DND-41 (cell line): ENCODE measurements around the gene ATP2B1.

Experiments
- ATAC-seq: fragments of 200-7000 bp; cut with Tn5 transposase; 3 replicates; pipeline ENCODE4 v1.9.1; 2021; ENCODE audit warnings: low read depth; ENCODE audit not compliant: insufficient read depth
- DNase-seq: peaks from one replicate; pipeline ENCODE4 v3.0.0-alpha.2; 2020
- H2AFZ ChIP-seq: 2 replicates; pipeline ENCODE4 v1.6.0; 2012; ENCODE audit warnings: low read depth, low read length
- H3K27ac ChIP-seq: 2 replicates; pipeline ENCODE4 v1.5.1; 2012; ENCODE audit warnings: low read length, inconsistent platforms
- H3K27me3 ChIP-seq: fragments of 200-600 bp; sonication (generic); 2 replicates; pipeline ENCODE4 v1.6.0; 2012; ENCODE audit warnings: low read length, mild to moderate bottlenecking, inconsistent platforms; ENCODE audit not compliant: insufficient read depth, poor library complexity
- H3K36me3 ChIP-seq: 2 replicates; pipeline ENCODE4 v1.5.1; 2012; ENCODE audit warnings: low read length, inconsistent platforms; ENCODE audit not compliant: insufficient read depth
- H3K4me1 ChIP-seq: 2 replicates; pipeline ENCODE4 v1.5.1; 2012; ENCODE audit warnings: mild to moderate bottlenecking, low read length; ENCODE audit not compliant: insufficient read depth
- H3K4me2 ChIP-seq: 2 replicates; pipeline ENCODE4 v1.6.0; 2012; ENCODE audit warnings: mild to moderate bottlenecking, moderate library complexity, low read length, inconsistent platforms; ENCODE audit not compliant: insufficient read depth
- H3K4me3 ChIP-seq, 2 experiments: fragments of 200-600 bp in 1 of 2; shearing (Covaris generic) in 1 of 2; 2 replicates each; pipeline ENCODE4 v1.5.1; 2012 to 2016; ENCODE audit warnings: inconsistent platforms in 2 of 2, low read length in 2 of 2, mild to moderate bottlenecking in 2 of 2, low read depth in 1 of 2, moderate library complexity in 1 of 2
- H3K79me2 ChIP-seq: 2 replicates; pipeline ENCODE4 v1.6.0; 2012; ENCODE audit warnings: low read length, inconsistent platforms; ENCODE audit not compliant: insufficient read depth
- H3K9ac ChIP-seq: 2 replicates; pipeline ENCODE4 v1.6.0; 2012; ENCODE audit warnings: low read depth, mild to moderate bottlenecking, inconsistent platforms, low read length, moderate library complexity
- H3K9me3 ChIP-seq: 2 replicates; pipeline ENCODE4 v1.5.1; 2012; ENCODE audit warnings: low read length, moderate library complexity, mild to moderate bottlenecking, inconsistent platforms; ENCODE audit not compliant: insufficient read depth, severe bottlenecking
- H4K20me1 ChIP-seq: 2 replicates; pipeline ENCODE4 v1.6.0; 2012; ENCODE audit warnings: low read length; ENCODE audit not compliant: insufficient read depth
- EZH2 ChIP-seq: IDR thresholded peaks from 3 replicates; pipeline ENCODE4 v1.6.1; 2012; ENCODE audit warnings: borderline replicate concordance, low read depth, mild to moderate bottlenecking, moderate library complexity, low read length, inconsistent platforms; ENCODE audit not compliant: severe bottlenecking
- TF ChIP-seq, protein P1 (sequence below): IDR thresholded peaks from 2 replicates; pipeline ENCODE4 v1.5.1; 2012; ENCODE audit warnings: borderline replicate concordance, low read length, moderate library complexity, mild to moderate bottlenecking; ENCODE audit not compliant: poor library complexity, severe bottlenecking; ENCODE audit errors: extremely low read depth

Gene ATP2B1

GRCh38 chr12:89710873-89711750, 2.5 kb upstream of the ATP2B1 start:
- no peak overlapping the region for H3K27ac ChIP-seq
- no peak overlapping the region for H3K9ac ChIP-seq
- H3K4me1 ChIP-seq = peaks cover 22% of the 10 kb centered on the region
- H3K4me2 ChIP-seq = no peak overlapping the region
- H3K79me2 ChIP-seq = peaks cover 23% of the 10 kb centered on the region
- peaks cover 6% of the 10 kb centered on the region for H3K9me3 ChIP-seq
- H4K20me1 ChIP-seq = peaks cover 19% of the 10 kb centered on the region
- no peak overlapping the region for H2AFZ ChIP-seq
- no peak for TF ChIP-seq EZH2
- TF ChIP-seq, protein P1, sequence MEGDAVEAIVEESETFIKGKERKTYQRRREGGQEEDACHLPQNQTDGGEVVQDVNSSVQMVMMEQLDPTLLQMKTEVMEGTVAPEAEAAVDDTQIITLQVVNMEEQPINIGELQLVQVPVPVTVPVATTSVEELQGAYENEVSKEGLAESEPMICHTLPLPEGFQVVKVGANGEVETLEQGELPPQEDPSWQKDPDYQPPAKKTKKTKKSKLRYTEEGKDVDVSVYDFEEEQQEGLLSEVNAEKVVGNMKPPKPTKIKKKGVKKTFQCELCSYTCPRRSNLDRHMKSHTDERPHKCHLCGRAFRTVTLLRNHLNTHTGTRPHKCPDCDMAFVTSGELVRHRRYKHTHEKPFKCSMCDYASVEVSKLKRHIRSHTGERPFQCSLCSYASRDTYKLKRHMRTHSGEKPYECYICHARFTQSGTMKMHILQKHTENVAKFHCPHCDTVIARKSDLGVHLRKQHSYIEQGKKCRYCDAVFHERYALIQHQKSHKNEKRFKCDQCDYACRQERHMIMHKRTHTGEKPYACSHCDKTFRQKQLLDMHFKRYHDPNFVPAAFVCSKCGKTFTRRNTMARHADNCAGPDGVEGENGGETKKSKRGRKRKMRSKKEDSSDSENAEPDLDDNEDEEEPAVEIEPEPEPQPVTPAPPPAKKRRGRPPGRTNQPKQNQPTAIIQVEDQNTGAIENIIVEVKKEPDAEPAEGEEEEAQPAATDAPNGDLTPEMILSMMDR = no peak
- no peak for ATAC-seq
- H3K36me3 ChIP-seq = no peaks in the 10 kb centered on the region; the same call in 1 of the 2 replicates
- DNase-seq = no peak
- H3K4me3 ChIP-seq = no peak overlapping the region
- H3K27me3 ChIP-seq = peaks cover 15% of the 10 kb centered on the region

GRCh38 chr12:89709995-89710872, 1.6 kb upstream of the ATP2B1 start:
- peaks cover 32% of the 10 kb centered on the region for H3K79me2 ChIP-seq
- no peak for DNase-seq
- peak overlapping the region; percentile 28; the same call in 1 of the 2 replicates for H3K27ac ChIP-seq
- H3K4me1 ChIP-seq = peaks cover 26% of the 10 kb centered on the region
- H3K4me3 ChIP-seq = peak overlapping the region; percentile 61 to 91
- no peaks in the 10 kb centered on the region; the same call in 1 of the 2 replicates for H3K36me3 ChIP-seq
- peaks cover 15% of the 10 kb centered on the region for H3K27me3 ChIP-seq
- H4K20me1 ChIP-seq = peaks cover 25% of the 10 kb centered on the region
- H3K4me2 ChIP-seq = peak overlapping the region; percentile 98
- peak overlapping the region; percentile 89 for H2AFZ ChIP-seq
- H3K9ac ChIP-seq = peak overlapping the region; percentile 93
- TF ChIP-seq, protein P1 = no peak
- peak; percentile 55 for TF ChIP-seq EZH2
- ATAC-seq = peak; percentile 1; the same call in 1 of the 3 replicates
- peaks cover 6% of the 10 kb centered on the region for H3K9me3 ChIP-seq

DNA sequence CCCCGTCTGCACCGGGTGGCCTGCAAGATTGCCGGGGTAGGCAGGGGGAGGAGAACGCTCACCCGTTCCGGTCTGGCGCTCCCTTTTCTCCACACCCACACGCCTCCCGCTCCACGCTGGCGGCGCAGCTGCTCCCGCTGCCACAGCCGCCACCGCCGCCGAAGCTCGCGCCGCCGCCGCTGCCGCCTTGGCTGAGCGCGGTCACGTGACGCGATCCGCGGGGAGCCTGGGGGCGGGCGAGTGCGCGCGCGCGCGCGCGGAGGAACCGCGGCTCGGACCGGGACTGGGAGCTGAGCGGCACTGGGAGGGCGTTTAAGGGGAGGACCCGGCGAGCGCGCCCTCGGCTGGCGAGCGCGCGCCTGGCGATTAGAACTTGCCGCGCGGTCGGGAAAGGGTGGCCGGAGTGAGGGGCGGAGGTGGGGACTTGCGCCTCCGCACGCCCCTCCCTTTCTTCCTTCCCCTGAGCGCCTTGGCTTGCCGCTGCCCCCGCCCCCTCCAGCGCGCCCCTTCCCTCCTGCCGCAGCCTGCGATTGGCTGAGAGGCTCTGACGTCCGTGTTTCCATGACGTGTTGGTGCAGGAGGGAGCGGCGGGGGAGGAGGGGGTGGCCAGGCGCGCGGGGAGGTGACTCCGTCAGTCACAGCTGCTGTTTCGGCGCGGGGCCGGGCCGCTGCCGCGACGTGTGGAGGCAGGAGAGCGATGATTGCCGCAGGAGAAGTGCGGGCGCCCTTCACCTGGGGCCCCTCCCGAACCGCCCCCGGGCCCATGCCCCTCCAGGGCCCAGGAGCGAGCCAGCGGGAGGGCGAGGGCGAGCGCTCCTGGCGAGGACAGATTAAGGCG, 738 bp upstream of the ATP2B1 start:
- peak; percentile 80 for ATAC-seq
- no peaks in the 10 kb centered on the region; the same call in 1 of the 2 replicates for H3K36me3 ChIP-seq

More for the DNA sequence above, 738 bp upstream of the ATP2B1 start:
- Histone ChIP-seq H3K79me2 (peaks cover 40% of the 10 kb centered on the region), H3K4me1 (peaks cover 28% of the 10 kb centered on the region), H4K20me1 (peaks cover 27% of the 10 kb centered on the region), H3K4me3 (peak overlapping the region; percentile 70 to 91; a peak in 3 of 4 replicates), H2AFZ (peak overlapping the region; percentile 95), H3K9ac (peak overlapping the region; percentile 93), H3K27me3 (peaks cover 15% of the 10 kb centered on the region), H3K9me3 (peaks cover 2% of the 10 kb centered on the region), H3K27ac (peak overlapping the region; percentile 90), H3K4me2 (peak overlapping the region; percentile 98)
- TF ChIP-seq EZH2 = no peak
- TF ChIP-seq, protein P1 = no peak
- peak; percentile 98 for DNase-seq
